Kidney capillary endothelial cell (primary cell): ENCODE data around the gene APBA2.
"Not testable (repeated sequence)": the region's sequence is repeated elsewhere in the genome, so short reads cannot be mapped to it uniquely, and the experiment has no call there.

Experiments
- DNase-seq: peaks from one replicate; pipeline ENCODE4 v3.0.0-alpha.2; 2018; ENCODE audit warnings: low spot score

The APBA2 gene

DNA sequence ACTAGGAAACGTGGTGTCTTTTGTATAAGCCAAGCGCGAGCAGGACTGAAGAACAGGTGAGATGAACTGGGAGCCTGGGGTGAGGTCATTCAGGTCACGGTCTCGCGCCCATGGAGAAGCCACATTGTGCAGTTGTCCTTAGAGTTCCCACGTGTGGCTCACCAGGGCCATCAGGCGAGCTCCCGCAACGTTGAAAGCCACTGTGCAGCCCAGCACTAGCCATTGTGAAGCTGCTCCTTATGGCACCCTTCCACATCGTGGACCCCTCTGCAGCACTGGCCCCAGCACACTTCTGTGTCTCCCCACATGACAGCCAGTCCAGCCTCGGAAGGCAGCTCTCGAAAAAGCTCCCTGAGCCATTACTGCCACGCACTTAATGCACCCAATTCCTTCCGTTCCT is 7.6 kb upstream of the APBA2 start:
- no peak for DNase-seq

DNA sequence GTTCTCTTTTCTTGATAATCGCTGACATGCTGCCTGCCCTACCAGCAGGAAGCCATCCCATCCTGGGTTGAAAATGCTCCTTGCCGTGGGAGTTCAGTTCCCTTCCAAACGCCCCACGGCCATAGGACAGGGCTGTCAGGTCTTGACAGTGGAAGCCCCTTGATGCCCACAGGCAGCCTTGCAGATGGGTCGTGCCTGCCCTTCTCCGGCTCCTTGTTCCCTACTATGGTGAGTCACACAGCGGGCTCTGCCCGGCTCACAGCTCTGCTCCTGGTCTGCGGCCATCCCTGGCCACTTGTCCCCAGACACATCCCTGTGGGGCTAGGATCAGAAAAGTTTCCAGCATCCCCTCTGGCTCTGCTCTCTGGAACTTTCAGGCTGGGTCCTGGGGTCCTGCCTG is 6.2 kb upstream of the APBA2 start:
- no peak for DNase-seq

DNA sequence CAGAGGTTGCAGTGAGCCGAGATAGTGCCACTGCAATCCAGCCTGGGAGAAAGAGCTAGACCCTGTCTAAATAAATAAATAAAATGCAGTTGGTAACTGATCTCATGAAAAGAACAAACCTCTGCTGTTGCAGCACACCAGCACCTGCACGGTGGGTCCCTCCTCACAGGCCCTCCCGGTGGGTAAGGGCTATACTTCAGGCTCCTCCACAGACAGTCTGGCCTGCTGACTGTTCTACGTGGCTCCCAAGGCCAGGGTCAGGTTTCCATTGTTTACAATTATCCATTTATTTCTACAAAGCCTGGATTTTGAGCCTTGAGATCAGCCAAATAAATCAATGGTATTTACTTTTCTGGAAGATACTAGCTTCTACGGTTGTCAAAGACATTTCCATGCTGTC is 5.1 kb upstream of the APBA2 start:
- no peak for DNase-seq

DNA sequence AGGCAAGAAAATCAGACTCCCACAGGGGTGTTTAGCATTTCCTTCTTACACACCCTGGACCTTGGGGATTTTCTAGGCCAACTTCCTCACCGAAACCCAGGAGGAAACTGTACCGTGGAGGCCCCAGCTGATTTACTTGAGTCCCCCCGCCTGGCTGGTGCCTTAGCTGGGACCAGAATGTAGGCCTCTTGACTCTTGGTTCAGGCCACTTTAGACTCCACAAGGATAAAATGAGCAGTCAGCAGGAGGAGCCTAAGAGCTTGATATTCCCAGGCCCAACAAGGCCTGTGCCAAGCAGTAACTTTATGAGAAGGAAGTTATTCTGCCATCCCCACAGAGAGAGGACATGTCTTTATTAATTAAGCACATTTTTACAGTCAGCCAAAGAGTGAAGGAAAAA is 4.6 kb upstream of the APBA2 start:
- no peak for DNase-seq

DNA sequence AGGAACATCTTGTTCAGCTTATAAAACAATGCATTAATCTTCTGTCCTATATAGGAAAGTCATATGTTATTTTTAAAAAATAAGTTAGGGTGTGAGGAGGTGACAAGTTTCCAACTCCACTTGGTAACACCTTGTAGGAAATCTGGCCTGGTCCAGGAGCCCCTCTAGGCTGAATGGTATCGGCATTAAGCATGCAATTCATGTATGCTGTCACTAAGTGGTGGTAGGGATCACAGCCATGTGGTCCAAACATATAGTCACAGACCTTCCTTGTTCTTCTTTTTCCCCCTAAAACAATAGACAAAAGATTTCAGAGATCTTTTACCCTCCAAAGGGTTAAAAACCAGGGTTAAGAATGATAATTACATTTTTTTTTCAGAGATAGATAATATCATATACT is 4.2 kb upstream of the APBA2 start:
- DNase-seq: no peak

DNA sequence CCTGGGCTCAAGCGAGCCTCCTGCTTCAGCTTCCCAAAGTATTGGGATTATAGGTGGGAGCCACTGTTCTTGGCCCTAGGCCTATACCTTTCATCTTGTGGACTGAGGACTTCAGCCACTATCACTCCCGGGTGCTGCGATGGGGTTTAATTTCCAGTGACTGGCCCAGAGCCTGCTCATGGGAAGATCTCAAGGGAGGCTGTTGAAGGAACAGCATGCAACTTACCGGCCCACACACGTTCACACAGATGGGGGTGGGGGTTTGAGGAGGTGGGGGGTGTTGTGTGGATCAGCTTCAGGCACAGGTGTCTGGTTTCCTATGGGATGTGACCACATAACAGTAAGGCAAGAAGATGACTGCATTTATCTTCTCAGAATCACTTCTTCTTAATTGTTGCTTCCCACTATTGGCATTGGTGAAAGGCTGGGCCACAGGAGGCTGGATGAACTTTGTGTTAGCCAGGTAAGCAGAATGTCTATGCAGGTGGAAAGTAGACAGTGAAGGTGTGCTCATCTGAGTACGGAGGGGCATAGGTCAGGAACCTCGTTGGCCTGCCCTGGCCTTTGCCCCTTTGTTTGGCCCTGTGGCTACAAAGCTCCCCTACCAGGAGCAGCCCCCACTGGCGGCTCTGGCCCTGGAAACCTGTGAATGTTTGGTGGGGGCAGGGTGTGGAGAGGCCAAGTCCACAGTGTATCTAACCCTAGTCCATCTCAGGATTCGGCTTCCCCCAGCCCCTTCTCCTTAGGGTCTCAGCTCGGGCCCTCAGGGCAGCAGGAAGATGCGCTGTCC is 1.4 kb upstream of the APBA2 start:
- DNase-seq: no peak

GRCh38 chr15:28885128-28885629 is 595 bp upstream of the APBA2 start:
- no peak for DNase-seq

DNA sequence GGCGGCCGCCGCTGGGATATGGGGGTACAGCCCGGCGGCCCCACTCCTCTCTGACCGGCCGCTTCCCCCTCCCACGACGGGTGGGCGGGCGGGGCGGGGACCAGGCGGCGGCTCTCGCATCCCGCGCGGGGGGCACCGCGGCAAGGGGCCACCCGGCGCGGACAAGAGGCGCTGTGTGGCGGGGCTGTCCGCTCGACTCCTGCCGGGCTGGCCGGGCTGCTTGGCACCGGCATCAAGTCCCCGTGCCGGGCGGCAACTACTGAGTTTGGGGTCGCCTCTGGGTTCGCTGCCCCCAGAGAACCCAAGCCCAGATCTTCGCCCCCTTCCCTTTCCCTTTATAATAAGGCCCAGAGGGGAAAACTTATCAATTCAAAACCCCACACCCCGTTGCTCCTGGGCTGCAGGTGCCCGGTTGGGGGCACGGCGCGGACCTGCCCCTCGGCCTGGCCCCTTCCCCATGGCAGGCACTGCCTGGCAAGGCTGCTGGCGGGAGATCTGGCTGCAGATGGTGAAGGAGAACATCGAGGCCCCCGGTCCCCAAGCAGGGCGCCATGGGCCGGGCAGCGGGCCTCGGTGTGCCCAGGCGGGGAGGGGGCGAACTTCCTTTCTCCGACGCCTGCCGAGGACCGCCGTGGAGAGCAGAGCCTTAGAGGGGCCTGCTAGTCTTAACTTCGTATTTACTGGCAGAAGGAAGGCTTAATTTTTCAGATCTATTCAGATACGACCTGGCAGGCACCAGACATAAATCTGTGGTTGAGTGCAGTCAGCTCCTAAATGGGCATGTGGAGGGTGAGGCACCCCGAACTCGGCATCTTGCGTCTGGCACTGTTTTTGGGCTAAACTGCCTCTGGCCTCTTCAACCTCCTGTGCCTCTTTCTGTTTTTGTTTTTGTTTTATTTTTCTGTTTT is 911 bp downstream of the APBA2 start:
- DNase-seq: no peak

GRCh38 chr15:28887339-28888174 is 1.8 kb downstream of the APBA2 start:
- no peak for DNase-seq

- DNase-seq: no peak
These were observed 2.6 kb downstream of the APBA2 start for GRCh38 chr15:28888302-28888894.

- no peak for DNase-seq
These were observed 3.1 kb downstream of the APBA2 start for GRCh38 chr15:28888900-28889299.

DNA sequence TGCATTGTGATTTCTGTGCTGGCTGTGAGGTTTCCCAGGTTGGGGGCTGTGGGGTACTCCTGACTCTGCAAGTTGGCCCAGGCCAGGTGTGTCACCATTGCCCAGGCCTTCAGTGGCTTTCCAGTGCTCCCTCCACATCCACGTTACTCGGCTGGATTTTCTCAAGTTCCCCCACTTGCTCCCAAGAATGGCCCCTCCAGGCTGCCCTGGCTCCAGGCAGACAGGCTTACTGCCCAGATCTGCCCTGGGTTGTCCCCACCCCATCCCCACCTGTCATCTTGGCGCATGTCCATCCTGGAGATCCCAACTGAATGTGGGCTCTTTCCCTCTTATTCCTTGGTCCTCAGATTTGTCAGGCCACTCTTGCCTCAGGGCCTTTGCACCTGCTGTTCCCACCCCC is 3.6 kb downstream of the APBA2 start:
- DNase-seq: no peak

- not testable (repeated sequence) for DNase-seq
These were observed 4.1 kb downstream of the APBA2 start for GRCh38 chr15:28889871-28890270.

DNA sequence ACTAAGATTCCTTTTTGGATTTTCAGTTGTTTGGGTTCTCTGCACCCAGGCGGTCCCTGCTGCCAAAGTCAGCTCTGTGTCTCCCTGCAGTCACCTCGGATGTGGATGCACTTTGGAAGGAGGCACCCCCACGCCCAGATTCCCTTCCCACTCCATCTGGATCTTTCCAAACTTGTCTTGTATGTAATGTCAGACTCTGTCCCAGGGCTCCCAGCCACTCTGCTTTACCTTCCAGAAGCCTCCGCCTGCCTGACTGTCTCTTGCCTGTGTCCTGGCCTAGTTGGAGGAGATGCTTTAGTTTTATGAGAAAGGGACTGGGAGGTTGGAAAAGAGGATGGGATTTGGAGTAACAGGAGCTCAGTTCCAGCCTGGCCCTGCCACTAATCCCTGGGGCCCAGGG is 4.5 kb downstream of the APBA2 start:
- DNase-seq: not testable (repeated sequence)

- no peak for DNase-seq
These were observed 5.1 kb downstream of the APBA2 start for GRCh38 chr15:28890711-28891495.

DNA sequence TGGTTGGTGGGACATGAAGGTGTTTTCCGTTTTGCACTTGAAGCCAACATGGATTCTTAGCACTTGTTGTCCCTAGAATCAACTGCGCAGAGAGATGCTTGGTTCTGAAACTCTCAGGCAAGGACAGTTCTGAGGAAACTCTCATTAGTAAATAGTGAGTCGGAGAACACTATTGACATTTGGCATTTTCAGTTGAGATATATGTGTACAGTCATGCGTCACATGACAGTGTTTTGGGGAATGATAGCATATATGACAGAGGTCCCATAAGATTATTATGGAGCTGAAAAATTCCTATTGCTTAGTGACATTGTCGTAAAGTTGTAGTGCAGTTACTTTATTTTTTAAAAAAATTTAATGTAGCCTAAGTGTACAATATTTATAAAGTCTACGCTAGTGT is 5.8 kb downstream of the APBA2 start:
- no peak for DNase-seq

GRCh38 chr15:28892789-28893610 is 7.2 kb downstream of the APBA2 start:
- no peak for DNase-seq

DNA sequence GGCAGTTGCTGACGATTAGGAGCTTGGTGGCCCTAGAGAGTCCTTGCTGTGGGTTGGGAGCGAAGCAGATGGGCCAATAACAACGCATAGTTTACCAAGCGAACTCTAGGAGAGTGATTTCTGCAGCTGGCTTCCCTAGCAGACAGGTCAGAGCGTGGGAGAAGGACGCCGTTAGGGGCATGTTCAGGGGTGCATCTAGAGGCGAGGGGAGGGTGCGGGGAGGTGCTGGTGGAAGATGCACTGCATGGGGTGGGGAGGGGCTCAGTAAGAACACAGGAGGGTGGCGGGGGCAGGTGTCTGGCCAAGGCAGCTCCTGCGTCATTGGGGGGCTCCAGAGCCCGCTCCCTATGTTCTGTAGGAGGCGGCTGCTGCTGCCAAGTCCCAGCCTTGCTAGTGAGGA is 8.9 kb downstream of the APBA2 start:
- DNase-seq: no peak

GRCh38 chr15:28895146-28895545 is 9.4 kb downstream of the APBA2 start:
- no peak for DNase-seq

GRCh38 chr15:28895566-28895965 is 9.8 kb downstream of the APBA2 start:
- DNase-seq: no peak
